Stromal cell of bone marrow (primary cell): ENCODE data around the gene VSTM4.

ENCODE experiments used
- DNase-seq: peaks from one replicate; pipeline ENCODE4 v3.0.0-alpha.2; 2012; ENCODE audit warnings: low read depth

The VSTM4 gene, protein sequence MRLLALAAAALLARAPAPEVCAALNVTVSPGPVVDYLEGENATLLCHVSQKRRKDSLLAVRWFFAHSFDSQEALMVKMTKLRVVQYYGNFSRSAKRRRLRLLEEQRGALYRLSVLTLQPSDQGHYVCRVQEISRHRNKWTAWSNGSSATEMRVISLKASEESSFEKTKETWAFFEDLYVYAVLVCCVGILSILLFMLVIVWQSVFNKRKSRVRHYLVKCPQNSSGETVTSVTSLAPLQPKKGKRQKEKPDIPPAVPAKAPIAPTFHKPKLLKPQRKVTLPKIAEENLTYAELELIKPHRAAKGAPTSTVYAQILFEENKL

DNA sequence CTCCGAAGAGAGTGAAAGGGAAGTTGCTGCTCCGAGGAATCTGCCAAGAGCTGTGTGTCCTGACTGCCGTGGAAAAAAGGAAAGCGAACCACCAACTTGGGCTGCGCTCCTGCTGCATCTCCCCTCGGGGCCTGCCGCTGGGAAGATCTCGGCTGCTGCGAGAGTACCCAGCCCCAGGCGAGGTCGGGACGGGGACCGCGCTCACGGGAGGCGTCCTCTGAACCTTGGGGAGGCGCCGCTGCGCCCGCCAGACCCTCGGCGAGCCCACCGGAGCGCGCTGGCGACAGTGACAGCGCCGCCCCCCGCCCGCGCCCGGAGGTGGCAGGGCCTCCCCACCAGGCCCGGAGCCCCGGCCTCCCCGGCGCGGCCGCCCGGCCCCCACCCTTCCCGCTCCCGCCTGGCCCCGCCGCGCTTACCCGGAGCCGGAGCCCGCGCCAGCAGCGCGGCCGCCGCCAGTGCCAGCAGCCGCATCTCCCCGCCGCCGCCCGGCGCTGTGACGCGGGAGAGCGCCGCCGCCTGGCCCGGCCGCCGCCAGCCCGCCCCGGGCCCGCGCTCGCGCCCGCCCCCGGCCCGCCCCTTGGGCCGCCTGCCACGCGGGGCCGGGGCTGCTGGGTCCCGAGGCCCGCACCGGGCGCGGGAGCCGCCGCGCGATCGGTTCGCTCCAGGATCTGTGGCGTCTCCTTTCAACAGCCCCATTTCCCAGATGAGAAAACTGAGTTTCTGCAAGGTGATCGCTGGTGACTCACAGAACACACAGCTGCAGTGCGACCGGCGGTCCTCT lies at the start of gene VSTM4:
TSS of gene VSTM4 (minus strand) at position 508 of the 781 bp plus-strand sequence. CDS start at position 471, 37 bp downstream.
- no peak for DNase-seq

DNA sequence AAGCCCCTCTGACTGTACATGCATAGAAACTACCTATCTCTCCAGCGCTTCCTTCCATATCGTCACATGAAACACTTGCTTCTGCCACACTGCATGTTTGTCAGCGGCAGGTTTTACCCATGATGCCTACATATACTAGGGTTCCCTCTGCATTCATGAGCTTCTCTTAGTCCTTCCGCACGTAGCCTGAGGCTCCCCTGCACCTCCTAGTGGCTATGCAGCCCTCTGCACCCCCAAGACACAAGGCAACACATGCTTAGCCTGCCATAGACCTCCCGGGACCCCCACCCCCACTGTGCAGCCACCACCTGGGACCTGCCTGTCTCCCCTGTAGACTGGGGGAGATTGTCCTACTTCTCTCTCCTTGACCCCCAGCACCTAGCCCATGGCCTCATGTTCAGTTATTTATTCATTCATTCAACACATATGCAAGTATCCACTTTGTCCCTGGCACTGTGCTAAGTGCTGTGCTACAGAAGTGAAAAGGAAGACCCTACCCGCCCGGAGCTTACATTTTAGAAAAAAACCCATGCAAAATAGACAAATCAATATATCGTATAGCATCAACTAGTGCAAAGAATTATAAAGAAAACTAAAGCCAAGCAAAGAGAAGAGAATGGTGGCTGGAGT lies 49.4 kb upstream of the VSTM4 start:
- DNase-seq = no peak

DNA sequence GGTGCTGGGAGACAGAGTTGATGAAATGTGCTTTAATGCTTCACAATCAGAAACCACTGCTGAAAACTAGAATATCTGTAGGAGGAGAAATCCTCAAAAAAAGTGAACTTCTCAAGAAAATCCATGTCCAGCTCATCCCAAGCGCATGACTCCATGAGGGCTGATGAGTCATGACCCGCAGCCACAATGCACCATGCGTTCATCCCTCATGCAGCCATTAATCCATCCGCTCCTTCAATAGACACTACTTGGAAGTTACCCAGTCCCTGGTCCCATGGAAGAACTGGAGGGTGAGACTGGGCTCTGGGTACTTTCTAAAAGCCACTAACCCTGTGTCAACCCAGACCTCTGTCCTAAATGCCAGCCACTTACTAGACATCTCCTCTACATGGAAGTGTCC lies 48.4 kb upstream of the VSTM4 start:
- DNase-seq = peak; percentile 85

DNA sequence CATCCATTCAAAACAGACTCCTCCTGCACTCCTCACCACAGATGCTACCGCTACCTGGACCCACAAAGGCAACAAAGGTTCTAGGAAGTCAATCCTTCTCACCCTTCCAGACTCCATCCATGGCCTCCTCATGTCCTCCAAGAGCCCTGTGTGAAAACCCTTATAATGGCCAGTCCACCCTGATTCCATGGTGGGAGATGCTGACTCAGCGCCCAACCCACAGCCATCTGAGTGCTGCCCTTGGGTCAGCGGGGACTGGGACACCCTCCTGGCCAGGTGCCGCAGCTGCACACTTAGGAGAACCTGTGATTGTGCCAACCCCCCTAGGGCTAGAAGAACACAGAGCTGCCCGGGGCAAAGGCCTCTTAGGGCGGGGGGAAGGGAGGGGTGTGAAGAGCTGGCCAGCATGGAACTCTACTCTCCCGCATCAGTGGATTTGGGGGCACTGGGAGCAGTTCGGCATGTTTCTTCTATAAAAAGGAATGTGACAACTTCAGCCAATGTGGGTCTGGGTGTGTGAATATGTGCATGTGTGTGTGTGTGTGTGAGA lies 47.5 kb upstream of the VSTM4 start:
- no peak for DNase-seq

DNA sequence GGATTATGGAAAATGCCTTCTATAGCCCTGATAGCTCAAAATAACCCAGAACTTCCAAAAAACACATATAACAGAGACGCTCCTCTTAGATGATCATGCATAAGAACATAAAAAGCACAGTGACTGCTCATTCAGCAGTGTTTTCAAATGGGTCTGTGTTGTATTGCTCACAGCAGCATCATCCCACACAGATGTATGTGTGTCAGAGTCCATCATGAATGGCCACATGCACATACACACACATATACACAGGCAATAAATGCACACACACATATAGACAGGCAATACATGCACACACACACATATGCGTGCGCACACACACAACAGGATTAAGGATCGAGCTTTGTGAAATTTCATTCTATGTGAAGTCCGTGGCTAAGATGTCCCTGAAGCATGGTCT lies 46.7 kb upstream of the VSTM4 start:
- no peak for DNase-seq

DNA sequence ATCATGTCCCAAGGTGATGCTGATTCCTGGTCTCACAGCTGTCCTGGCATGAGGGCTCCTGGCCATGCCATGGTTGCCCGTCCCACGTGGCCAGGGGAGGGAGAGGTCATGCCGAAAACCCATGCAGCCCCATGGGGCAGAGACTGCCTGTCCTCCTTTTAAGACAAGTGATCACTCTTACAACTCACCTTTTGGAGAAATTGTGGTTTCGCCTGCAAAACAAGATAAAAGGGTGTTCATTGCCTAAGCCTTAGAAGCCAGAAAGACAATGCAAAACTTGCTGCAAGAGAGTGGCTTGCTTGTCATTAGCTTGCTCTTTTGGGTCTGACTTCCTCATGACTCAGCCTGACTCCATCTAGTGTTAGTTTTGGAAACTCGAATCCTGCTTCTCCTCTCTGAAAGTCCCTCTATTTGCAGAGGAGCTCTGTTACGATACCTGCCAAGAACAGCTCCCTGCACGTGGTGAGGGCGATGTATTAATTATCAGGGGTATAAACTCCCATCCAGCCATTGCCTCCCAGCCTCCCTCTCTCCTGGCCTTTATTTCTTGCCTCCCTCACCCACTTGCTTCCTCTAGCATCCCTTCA lies 46.2 kb upstream of the VSTM4 start:
- no peak for DNase-seq

DNA sequence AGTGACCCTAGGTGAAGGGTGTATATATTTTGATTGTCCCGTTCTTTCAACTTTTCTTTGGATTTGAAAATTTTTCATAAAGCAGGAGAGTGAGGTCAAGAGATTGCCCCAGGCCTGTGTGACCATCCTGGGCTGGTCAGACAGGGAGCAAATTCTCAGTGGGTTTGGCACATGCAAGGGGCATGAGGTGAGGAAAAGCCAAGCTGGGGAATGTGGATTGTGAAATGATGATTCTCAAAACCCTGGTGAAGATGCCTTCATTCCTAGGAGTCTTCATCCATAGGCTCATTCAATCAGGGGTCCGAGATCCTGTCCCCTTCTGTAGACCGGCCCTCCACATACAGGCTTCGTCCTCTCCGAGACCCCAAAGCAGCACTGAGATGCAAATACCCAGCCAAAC lies 45.5 kb upstream of the VSTM4 start:
- DNase-seq = no peak

DNA sequence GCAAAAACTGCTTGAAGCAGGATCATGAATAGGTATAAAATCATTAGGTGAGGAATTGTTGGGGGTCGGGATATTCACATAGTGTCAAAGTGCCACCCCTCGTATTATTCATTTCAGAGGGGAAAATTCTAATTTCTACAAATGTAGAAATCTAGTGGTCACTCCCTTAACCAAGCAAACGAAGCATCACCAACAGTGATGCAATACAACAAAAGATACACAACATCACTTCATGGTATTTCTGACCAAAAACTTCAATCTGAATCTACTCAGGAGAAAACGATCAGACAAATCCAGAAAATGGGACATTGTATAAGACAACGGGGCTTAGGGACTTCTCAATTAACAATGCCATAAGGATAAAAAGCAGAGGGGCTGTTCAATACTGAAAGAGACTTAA lies 44.8 kb upstream of the VSTM4 start:
- DNase-seq = no peak

DNA sequence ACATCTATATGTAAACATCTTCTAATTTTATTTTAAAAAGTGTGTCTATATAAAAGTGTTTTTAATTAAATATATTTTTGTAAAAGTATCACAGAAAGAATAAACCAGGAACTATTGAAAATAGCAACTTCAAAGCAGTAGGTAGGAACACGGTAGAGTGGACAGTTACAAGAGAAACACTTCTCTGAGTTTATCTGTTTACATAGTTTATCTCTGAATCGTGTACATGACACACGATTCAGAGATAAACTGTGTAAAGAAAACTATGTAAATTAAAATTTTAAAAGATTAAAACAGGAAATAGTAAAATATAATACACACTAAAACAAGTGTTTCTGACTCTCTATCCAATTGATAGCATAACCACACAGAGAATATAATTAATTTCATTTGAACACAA lies 43.6 kb upstream of the VSTM4 start:
- DNase-seq = no peak

DNA sequence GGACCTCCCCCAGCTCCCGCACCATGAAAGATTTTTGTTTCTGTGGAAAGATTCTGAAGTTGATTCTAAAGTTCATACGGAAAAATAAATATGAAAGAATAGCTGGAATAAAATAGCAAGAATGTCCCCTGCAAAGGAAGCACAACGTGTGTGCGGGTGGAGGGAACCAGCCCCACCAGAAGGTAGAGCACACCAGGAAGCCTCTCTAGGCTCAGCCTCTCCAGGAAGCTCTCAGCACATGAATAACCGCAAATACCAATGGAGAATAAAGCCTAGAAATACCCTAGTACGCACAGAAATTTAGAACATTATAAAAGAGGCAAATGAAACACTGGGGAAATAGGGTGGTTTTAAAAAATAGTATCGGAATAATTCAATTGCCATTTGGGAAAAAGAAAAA lies 43.1 kb upstream of the VSTM4 start:
- DNase-seq = no peak

DNA sequence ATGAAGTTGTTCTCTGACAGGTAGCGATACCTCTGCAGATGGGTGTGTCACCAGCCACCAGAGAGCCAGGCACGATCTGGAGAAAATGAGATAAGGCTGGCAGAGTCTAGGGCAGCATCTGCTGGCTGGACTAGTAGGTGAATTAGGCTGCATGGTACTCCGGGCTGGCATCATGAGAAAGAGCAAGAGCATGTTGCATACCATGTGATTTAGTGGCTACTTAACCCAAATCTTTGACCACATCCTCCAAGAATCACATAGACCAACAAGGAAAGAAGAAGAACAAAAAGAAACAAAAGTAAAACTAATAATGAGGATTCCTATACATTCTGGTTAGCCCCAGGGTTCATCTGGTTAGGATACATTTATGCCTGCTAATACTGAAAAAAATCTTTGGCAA lies 41.9 kb upstream of the VSTM4 start:
- no peak for DNase-seq

DNA sequence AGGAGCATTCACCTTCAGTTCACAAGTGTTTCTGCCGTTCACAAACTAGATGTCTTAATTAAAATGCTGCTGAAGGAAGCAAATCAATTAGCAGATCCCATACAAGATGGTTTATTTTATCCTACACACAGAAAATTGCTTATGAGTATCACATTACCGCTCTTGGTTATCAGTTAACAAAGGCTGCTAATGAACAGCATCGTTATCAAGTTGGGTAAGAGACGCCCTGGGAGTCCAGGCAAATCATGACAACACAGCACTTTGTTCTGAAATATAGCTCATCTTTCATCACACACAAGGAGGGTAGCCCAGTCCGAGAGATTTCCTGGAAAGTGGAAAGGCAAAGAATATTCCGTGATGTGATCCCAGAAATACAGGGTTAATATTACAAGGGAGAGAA lies 39.3 kb upstream of the VSTM4 start:
- DNase-seq = no peak

DNA sequence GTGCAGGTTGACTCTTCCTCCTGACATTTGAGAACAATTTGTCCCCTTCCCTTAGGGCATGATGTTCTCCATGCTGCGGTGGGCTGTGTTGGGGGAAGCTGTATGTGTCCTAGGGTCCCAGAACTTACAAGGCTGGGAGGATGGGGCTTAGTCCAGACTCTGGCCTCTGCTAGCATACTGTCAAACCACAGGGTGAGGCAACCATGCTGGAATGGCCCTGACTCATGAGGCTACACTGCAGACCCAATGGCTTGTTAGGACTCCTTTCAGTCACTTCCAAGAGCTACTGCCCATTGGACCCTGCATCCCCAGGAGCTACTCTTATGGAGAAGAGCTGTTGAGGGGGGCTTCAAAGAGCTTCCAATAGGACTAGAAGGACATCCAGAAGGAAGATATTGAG lies 38.6 kb upstream of the VSTM4 start:
- DNase-seq = no peak

DNA sequence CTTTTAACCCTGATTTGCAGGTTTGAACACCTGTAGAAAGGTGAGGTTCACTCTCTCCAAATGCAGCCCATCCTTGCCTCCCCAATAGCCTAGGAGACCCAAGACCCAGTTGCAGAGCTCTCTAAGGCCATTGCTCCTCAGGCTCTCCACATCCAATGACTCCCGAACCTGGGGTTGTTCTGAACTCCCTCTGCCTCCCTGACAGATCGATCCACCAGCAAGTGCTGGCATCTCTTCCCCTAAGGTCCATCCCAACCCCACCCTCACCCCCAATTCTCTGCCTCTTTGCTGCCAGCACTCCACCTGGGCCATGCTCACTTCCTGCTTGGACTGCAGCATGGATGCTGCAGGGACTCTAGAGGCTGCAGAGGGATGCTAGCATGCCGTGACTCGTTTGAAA lies 37.8 kb upstream of the VSTM4 start:
- DNase-seq = no peak

DNA sequence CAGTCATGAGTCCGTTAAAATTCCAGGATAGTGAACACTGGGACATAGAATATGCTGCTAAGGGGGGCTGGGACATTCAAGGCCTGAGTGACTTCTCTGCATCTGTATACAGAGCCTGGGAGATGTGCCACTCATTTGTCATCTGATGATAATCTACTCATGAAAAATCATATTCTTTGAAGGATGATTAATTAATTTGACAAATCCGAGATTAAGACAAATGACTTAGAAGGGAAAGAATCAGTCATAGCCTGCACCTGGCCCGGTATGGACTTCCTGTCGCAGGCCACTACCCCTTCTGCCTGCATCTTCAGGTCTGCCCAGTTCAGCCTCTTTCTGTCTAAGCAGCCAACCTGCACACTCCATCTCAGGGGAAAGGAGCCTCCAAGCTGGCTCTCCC lies 37.3 kb upstream of the VSTM4 start:
- DNase-seq = no peak

DNA sequence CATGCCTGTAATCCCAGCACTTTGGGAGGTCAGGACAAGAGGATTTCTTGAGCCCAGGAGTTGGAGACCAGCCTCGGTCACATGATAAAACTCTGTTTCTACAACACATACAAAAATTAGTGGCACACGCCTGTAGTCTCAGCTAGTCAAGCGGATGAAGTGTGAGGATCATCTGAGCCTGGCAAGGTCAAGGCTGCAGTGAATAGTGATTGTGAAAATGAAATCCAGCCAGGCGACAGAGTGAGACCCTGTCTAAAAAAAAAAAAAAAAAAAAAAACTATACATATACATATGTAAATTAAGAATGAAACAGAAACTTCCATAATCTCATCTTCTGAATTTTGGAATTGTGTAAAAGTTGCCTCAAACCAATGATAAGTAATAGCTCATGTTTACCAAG lies 36.7 kb upstream of the VSTM4 start:
- no peak for DNase-seq

DNA sequence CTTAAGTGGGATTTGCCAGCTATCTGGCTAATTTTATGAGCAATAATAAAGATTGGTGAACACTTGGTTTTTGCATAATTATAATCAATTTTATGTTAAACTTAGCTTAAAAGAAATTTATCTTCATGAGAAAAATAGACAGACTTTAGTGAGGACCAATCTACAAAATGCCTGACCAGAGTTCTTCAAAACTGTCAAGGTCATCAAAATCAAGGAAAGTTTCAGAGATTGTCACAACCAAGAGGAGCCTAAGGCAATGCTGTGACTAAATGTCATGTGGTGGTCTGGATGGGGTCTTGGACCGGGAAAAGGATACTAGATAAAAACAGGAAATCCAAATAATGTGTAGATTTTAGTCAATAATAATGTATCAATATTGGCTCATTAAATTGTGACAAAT lies 36.2 kb upstream of the VSTM4 start:
- no peak for DNase-seq

DNA sequence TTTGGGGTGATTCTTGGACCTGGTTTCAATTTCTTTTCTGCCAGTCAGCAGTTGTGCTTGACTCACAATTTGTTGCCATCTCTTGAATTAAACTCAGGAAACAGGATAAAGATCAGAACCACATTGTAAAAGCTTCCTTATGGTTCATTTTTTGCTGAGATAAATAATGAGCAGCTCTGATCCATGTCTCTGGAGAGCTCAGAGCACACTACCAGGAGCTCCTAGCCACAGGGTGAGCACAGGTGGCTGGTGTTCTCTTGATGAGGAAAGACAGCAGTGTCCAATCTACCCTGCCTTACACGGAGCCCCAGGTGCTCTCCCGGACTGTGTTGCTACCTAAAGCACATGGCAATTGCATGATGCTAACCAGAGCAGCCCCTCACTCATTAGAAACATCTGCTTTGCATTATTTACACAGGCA lies 35.7 kb upstream of the VSTM4 start:
- DNase-seq = no peak

DNA sequence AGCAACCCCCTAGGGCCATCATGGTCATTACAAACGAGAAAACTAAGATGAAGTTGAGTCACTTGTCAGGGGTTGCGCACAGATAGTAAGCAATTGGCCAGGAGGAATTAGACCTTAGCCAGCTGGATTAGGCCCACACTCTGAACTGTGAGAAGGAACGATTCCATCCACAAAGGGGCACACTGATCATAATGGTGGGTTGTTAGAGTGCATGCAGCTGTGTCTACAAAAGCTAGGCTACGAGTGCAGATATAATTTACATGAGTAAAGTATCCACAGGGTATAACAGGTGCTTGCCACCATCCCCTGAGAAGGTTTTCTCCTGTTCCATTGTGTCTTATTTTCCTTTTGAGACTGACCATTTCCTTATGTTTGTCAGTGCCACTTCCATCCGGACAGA lies 35.1 kb upstream of the VSTM4 start:
- no peak for DNase-seq

DNA sequence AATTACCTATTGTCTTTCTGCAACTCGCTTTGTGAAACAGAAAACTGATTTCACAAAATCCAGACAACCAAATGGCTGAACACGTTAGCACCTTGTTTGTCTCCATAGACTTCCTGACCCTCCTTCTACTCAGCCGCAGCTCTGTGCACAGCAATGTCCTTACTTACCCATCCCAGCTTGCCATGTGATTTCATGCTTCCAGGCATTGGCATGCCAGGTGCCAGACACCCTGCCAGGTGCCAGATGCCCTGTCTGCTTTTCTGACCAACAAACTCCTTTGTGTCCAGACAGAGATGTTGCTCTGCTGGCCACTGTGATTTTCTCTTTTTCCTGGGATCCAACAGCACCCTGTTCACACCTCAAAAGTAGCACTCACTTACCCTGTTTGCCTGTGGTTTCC lies 34.6 kb upstream of the VSTM4 start:
- DNase-seq = no peak

DNA sequence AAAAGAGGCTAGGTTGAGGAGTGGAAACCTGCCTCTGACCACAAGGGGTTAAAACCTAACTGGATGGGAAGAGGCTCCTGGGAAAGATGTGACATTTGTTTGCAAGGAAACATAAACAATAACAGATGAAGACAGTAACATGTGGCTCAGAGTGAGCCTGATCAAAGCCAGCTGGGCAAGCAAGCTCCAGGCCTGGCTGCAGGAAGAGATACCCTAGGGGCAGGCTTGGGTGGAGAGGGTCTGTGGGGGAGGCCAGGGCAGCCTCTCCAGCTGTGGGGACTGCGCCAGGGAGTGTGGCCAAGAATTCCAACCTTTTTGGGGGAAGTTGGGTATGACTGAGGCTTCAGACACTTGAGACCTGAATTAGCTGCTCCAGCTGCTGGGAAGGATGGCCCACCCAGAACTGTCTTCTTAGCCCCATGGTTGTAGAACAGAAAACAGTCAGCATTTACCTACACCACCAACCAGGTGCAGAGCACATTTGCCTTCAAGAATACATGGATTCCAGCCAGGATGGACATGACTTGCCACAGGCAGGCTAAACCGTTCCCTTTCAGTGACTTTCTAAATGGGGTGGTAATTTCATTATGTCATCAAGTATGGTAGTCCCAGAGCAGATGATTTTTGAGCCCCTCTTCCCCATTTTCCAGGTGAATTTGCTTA lies 28.9 kb upstream of the VSTM4 start:
- DNase-seq = no peak

DNA sequence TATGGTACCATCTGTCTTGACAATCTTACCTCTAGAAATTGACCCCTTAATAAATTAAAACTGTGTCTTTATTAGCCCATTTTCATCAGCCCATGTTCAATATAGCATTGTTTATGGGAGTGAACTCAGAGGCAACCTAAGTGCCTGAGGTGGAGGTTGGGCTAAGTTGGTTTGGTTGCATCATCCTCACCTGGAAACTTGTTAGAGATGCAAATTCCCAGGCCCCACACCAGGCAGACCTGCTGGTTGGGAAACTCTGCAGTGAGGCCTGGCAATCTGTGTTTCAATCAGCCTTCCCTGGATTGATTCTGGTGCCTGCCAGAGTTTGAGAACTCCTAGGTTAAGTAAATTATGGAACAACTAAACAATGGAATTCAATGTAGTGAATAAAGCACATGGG lies 27.9 kb upstream of the VSTM4 start:
- DNase-seq = no peak
